Upper lobe of left lung (tissue), 6 donors: ENCODE data around the gene RBM33. TPM values are rescaled to one million over a fixed set of nuclear protein-coding genes. Genes with fewer than 3 reads are reported as not detected.
A peak's percentile ranks its signal among the peaks of the same experiment; 100 is the strongest.

ENCODE experiments used
- ATAC-seq, 2 donors: fragments of 200-7000 bp; cut with Tn5 transposase; one replicate each; pipeline ENCODE4 v1.9.1; 2022; ENCODE audit warnings: mild to moderate bottlenecking in 2 of 2, moderate library complexity in 2 of 2; ENCODE audit not compliant: low FRiP score in 2 of 2
- DNase-seq, 2 donors: peaks; one replicate each; pipeline ENCODE4 v3.0.0-alpha.2; 2019 to 2020
- H3K27ac ChIP-seq, 4 donors: fragments of 200-600 bp; sonication (generic); one replicate each; pipeline ENCODE4 v1.5.1; 2016 to 2019
- H3K27me3 ChIP-seq, 4 donors: fragments of 200-600 bp; sonication (generic); one replicate each; pipeline ENCODE4 v1.5.1; 2017 to 2019
- H3K36me3 ChIP-seq, 4 donors: fragments of 200-600 bp; sonication (generic); one replicate each; pipeline ENCODE4 v1.5.1; 2016 to 2019
- H3K4me1 ChIP-seq, 4 donors: fragments of 200-600 bp; sonication (generic); one replicate each; pipeline ENCODE4 v1.5.1; 2018 to 2019
- H3K4me3 ChIP-seq, 4 donors: fragments of 200-600 bp; sonication (generic); one replicate each; pipeline ENCODE4 v1.5.1; 2017 to 2019; ENCODE audit warnings: mild to moderate bottlenecking in 2 of 4, moderate library complexity in 1 of 4
- H3K9me3 ChIP-seq, 4 donors: fragments of 200-600 bp; sonication (generic); one replicate each; pipeline ENCODE4 v1.5.1; 2018 to 2019
- CTCF ChIP-seq, 6 experiments: fragments of 450-650 bp in 4 of 6; fragments of 200-600 bp in 2 of 6; sonication (generic) in 2 of 6; IDR thresholded peaks; one replicate each; pipeline ENCODE4 v1.5.1; 2016 to 2019; ENCODE audit warnings: antibody characterized with exemption in 6 of 6
- EP300 ChIP-seq, 4 donors: sonication (generic); formaldehyde crosslinking; IDR thresholded peaks; one replicate each; pipeline ENCODE4 v1.5.1; 2017; ENCODE audit warnings: antibody characterized with exemption in 4 of 4, control low read depth in 2 of 4
- POLR2A ChIP-seq, 4 donors: fragments of 450-650 bp; IDR thresholded peaks; one replicate each; pipeline ENCODE4 v1.5.1; 2016 to 2017; ENCODE audit warnings: antibody characterized with exemption in 4 of 4, mild to moderate bottlenecking in 2 of 4
- POLR2AphosphoS5 ChIP-seq, 2 donors: sonication (generic); formaldehyde crosslinking; IDR thresholded peaks; one replicate each; pipeline ENCODE4 v1.5.1; 2017; ENCODE audit warnings: antibody characterized with exemption in 2 of 2
- WGBS, 2 donors: methylation state at CpG; one replicate each; pipeline ENCODE4 v1.1.5; 2017 to 2018; 5-methylcytosine and 5-hydroxymethylcytosine counted together
- total RNA-seq, 6 donors: library from RNA; depleted of rRNA in 4 of 6; stranded (reverse); fragments of >200 nt in 4 of 6; gene quantifications; one replicate each; pipeline versions ENCODE4 v1.1.0 to v1.2.1, GENCODE V29; 2016 to 2021
- donor health status: DM: no; HTN: no; CAD: no; lungs with moderate emphysema.
- donor health status: DM: no; HTN: yes; CAD: no; lungs with severe emphysema.

Gene RBM33
- total RNA-seq, 6 donors from 2014 or later, result 40.6 to 179 (median 76.4) TPM

GRCh38 chr7:155728116-155728515, 83.7 kb downstream of the RBM33 start:
- Histone ChIP-seq H3K9me3 (no peaks in the 10 kb centered on the region), H3K27ac (peak overlapping the region in 2 of 4 donors; percentile 38 to 63), H3K4me1 (peaks cover 0 to 17% (median 7%) of the 10 kb centered on the region in 4 donors), H3K36me3 (peaks cover 0 to 44% (median 0%) of the 10 kb centered on the region in 4 donors), H3K27me3 (no peaks in the 10 kb centered on the region), H3K4me3 (no peak overlapping the region)
- 68 to 69% methylated on average over 6 of the region's 6 CpGs for WGBS, 2 donors
- peak in 1 of 2 donors; percentile 81 for DNase-seq
- ATAC-seq, result peak; percentile 59 to 79
- peak in 1 of 2 donors; percentile 50 for TF ChIP-seq POLR2AphosphoS5 (IDR thresholded peaks at IDR 0.05)
- no peak for TF ChIP-seq CTCF (IDR thresholded peaks at IDR 0.05)

DNA sequence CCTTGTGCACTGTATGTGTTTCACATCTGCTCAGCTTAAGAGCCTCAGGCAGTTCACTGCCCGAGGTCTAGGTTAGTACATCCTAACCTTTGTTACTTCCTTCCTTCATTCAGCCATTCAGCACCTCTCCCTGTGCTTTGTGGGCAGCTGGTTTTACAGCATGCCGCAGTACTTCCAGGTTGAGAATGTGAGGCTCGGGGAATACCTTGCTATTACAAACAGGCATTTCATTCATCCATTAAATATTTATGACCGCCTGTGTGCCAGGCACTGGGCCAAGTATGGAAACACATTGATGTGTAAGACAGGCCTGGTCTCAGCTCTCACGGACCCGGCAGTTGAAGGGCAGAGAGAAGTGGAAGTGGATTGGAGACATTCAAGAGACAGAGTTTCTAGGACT, 85.4 kb downstream of the RBM33 start:
- WGBS, 2 donors, result 63 to 66% methylated on average over 6 of the region's 6 CpGs
- Histone ChIP-seq H3K27me3 (no peaks in the 10 kb centered on the region), H3K4me1 (peaks cover 0 to 17% (median 7%) of the 10 kb centered on the region in 4 donors), H3K27ac (no peak overlapping the region), H3K36me3 (peaks cover 0 to 44% (median 0%) of the 10 kb centered on the region in 4 donors), H3K9me3 (no peaks in the 10 kb centered on the region), H3K4me3 (no peak overlapping the region)
- ATAC-seq (no peak), DNase-seq (no peak)
- TF ChIP-seq CTCF (IDR thresholded peaks at IDR 0.05), result no peak
- no peak for TF ChIP-seq EP300 (IDR thresholded peaks at IDR 0.05)
- no peak for TF ChIP-seq POLR2AphosphoS5 (IDR thresholded peaks at IDR 0.05)
- TF ChIP-seq POLR2A (IDR thresholded peaks at IDR 0.05), result no peak

- no peaks in the 10 kb centered on the region for H3K9me3 ChIP-seq
- H3K4me1 ChIP-seq, result peaks cover 0 to 17% (median 7%) of the 10 kb centered on the region in 4 donors
- no peak overlapping the region for H3K27ac ChIP-seq
- DNase-seq (peak in 1 of 2 donors; percentile 55), ATAC-seq (no peak)
- WGBS, 2 donors, result 53 to 62% methylated on average over 3 of the region's 3 CpGs
- no peaks in the 10 kb centered on the region for H3K27me3 ChIP-seq
- H3K4me3 ChIP-seq, result no peak overlapping the region
- H3K36me3 ChIP-seq, result peaks cover 0 to 44% (median 0%) of the 10 kb centered on the region in 4 donors
- TF ChIP-seq EP300 (IDR thresholded peaks at IDR 0.05), result no peak
- no peak for TF ChIP-seq POLR2AphosphoS5 (IDR thresholded peaks at IDR 0.05)
- TF ChIP-seq CTCF (IDR thresholded peaks at IDR 0.05), result no peak
- TF ChIP-seq POLR2A (IDR thresholded peaks at IDR 0.05), result no peak
Measured at GRCh38 chr7:155731380-155731779, 86.9 kb downstream of the RBM33 start.

DNA sequence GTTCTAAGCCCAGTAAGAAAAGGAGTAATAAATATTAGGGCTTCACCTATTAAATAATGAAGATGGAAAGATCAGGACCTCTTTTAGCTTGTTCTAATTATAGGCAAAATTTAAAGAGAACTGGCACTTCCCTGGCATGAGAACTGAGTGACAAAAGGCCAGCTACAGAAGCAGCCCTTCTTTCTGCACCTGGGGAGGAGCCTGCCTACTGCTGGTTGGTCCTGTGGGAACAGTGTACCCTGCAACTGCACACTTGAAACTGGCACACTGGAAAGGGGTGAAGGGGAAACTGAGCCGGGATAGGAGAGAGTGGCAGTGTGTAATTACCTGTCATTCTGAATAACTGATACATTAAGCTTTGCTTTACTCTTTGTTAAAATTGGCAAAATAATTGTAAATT, 87.4 kb downstream of the RBM33 start:
- WGBS, 2 donors, result 95 to 100% methylated on average over 1 of the region's 1 CpG
- H3K4me1 ChIP-seq, result peaks cover 0 to 16% (median 7%) of the 10 kb centered on the region in 4 donors
- TF ChIP-seq EP300 (IDR thresholded peaks at IDR 0.05), result no peak
- no peak for TF ChIP-seq POLR2A (IDR thresholded peaks at IDR 0.05)
- TF ChIP-seq POLR2AphosphoS5 (IDR thresholded peaks at IDR 0.05), result no peak
- no peak for TF ChIP-seq CTCF (IDR thresholded peaks at IDR 0.05)
- no peak for DNase-seq
- no peaks in the 10 kb centered on the region for H3K27me3 ChIP-seq
- no peaks in the 10 kb centered on the region for H3K9me3 ChIP-seq
- peaks cover 0 to 44% (median 0%) of the 10 kb centered on the region in 4 donors for H3K36me3 ChIP-seq
- H3K4me3 ChIP-seq, result no peak overlapping the region
- no peak for ATAC-seq
- no peak overlapping the region for H3K27ac ChIP-seq

GRCh38 chr7:155732286-155732685, 87.8 kb downstream of the RBM33 start:
- 94 to 96% methylated on average over 6 of the region's 6 CpGs for WGBS, 2 donors
- Histone ChIP-seq H3K4me1 (peaks cover 0 to 11% (median 7%) of the 10 kb centered on the region in 4 donors), H3K27ac (no peak overlapping the region), H3K27me3 (no peaks in the 10 kb centered on the region), H3K4me3 (no peak overlapping the region), H3K36me3 (peaks cover 0 to 42% (median 0%) of the 10 kb centered on the region in 4 donors), H3K9me3 (no peaks in the 10 kb centered on the region)
- no peak for ATAC-seq
- DNase-seq, result no peak
- TF ChIP-seq POLR2AphosphoS5 (IDR thresholded peaks at IDR 0.05) (no peak), CTCF (IDR thresholded peaks at IDR 0.05) (no peak)
